HepG2 (cell line): ENCODE results near the gene PRSS2. TPM values are rescaled to one million over a fixed set of nuclear protein-coding genes. Genes with fewer than 3 reads are reported as not detected.
A peak's percentile ranks its signal among the peaks of the same experiment; 100 is the strongest.
"Not testable (repeated sequence)": the region's sequence is repeated elsewhere in the genome, so short reads cannot be mapped to it uniquely, and the experiment has no call there.

ENCODE experiments used
- ATAC-seq: fragments of 200-7000 bp; cut with Tn5 transposase; 3 replicates; pipeline ENCODE4 v1.9.1; 2020; ENCODE audit warnings: mild to moderate bottlenecking, moderate library complexity
- BruUV-seq: library from RNA; stranded (reverse); fragments of 400-500 nt; replicated peaks from 2 replicates; lab custom pipeline; 2021; lab: Mats Ljungman, UMichigan
- CTCF ChIA-PET: fragments of 300-600 bp; formaldehyde crosslinking; extraction: SDS; loops from one replicate; lab custom pipeline; 2021; ENCODE audit warnings: low total read pairs, inconsistent platforms, low intra/inter-chr PET ratio; lab: Yijun Ruan, JAX
- POLR2A ChIA-PET: fragments of 350-600 bp; sonication (Branson Sonifier 250); formaldehyde crosslinking; loops from one replicate; lab custom pipeline; 2020; ENCODE audit warnings: antibody characterized with exemption, inconsistent platforms; lab: Yijun Ruan, JAX
- DNase-seq: peaks from one replicate; pipeline ENCODE4 v3.0.0-alpha.2; 2015; ENCODE audit warnings: low spot score
- FAIRE-seq: peaks from 3 replicates; lab custom pipeline; 2011; peaks lifted over from hg19 to GRCh38; lab: Jason Lieb, UNC
- H2AFZ ChIP-seq: one replicate; pipeline ENCODE4 v1.6.1; 2011; ENCODE audit warnings: low read length, inconsistent platforms
- H3K27ac ChIP-seq: fragments of 300-600 bp; 3 replicates; pipeline ENCODE4 v1.8.0; 2011; ENCODE audit warnings: mixed run types, mild to moderate bottlenecking, mixed read lengths, low read length, inconsistent platforms; ENCODE audit not compliant: insufficient read depth; ENCODE audit errors: extremely low read length
- H3K27me3 ChIP-seq, 2 experiments: fragments of 200-600 bp in 1 of 2; 2 replicates in 1 of 2; 3 replicates in 1 of 2; pipeline versions ENCODE4 v1.6.0 to v1.8.0; 2011; ENCODE audit warnings: low read length in 2 of 2, mild to moderate bottlenecking in 2 of 2, moderate library complexity in 2 of 2, inconsistent platforms in 1 of 2; ENCODE audit not compliant: insufficient read depth in 2 of 2, control insufficient read depth in 1 of 2
- H3K36me3 ChIP-seq, 2 experiments: fragments of 200-600 bp in 1 of 2; replicated peaks in 1 of 2; 2 replicates in 1 of 2; 3 replicates in 1 of 2; pipeline versions ENCODE4 v1.5.1 to v1.8.0; 2011; ENCODE audit warnings: low read length in 2 of 2, inconsistent platforms in 1 of 2; ENCODE audit not compliant: insufficient read depth in 2 of 2, control insufficient read depth in 1 of 2
- H3K4me1 ChIP-seq: 2 replicates; pipeline ENCODE4 v1.5.1; 2012; ENCODE audit warnings: low read length, inconsistent platforms; ENCODE audit not compliant: insufficient read depth
- H3K4me2 ChIP-seq: 2 replicates; pipeline ENCODE4 v1.6.0; 2011; ENCODE audit warnings: low read depth, low read length, inconsistent platforms
- H3K4me3 ChIP-seq, 3 experiments: fragments of 200-600 bp in 1 of 3; sonication (generic), shearing (Covaris generic) in 1 of 3; replicated peaks in 1 of 3; 2 replicates each; pipeline ENCODE4 v1.5.1; 2011 to 2016; ENCODE audit warnings: low read length in 3 of 3, inconsistent platforms in 2 of 3, low read depth in 2 of 3, mild to moderate bottlenecking in 2 of 3, control low read depth in 1 of 3, mixed read lengths in 1 of 3; ENCODE audit not compliant: insufficient read depth in 1 of 3
- H3K79me2 ChIP-seq: one replicate; pipeline ENCODE4 v1.6.1; 2011; ENCODE audit warnings: low read length, inconsistent platforms; ENCODE audit not compliant: insufficient read depth
- H3K9ac ChIP-seq: 2 replicates; pipeline ENCODE4 v1.6.0; 2011; ENCODE audit warnings: mild to moderate bottlenecking, low read depth, low read length, inconsistent platforms; ENCODE audit not compliant: insufficient read depth
- H3K9me3 ChIP-seq: 2 replicates; pipeline ENCODE4 v1.5.1; 2012; ENCODE audit warnings: mild to moderate bottlenecking, low read length
- H4K20me1 ChIP-seq: 2 replicates; pipeline ENCODE4 v1.6.0; 2011; ENCODE audit warnings: inconsistent platforms, mild to moderate bottlenecking, low read length, moderate library complexity; ENCODE audit not compliant: insufficient read depth
- NR2F2 ChIP-seq: IDR thresholded peaks from 2 replicates; pipeline ENCODE4 v1.6.1; 2012; ENCODE audit warnings: low read depth, inconsistent platforms, borderline replicate concordance
- PAF1 ChIP-seq: IDR thresholded peaks from 2 replicates; pipeline ENCODE4 v1.6.1; 2016; ENCODE audit warnings: missing genetic modification reagents, missing compliant biosample characterization
- PLRG1 ChIP-seq: fragments of 450-650 bp; conservative IDR thresholded peaks from 2 replicates; pipeline ENCODE4 v1.6.1; 2016
- PRDM10 ChIP-seq: sonication (generic); formaldehyde crosslinking; IDR thresholded peaks from 2 replicates; pipeline ENCODE4 v1.4.0; 2020; ENCODE audit warnings: low read depth, missing genetic modification reagents
- ZBTB38 ChIP-seq: sonication (generic); formaldehyde crosslinking; IDR thresholded peaks from 2 replicates; pipeline ENCODE4 v1.5.1; 2020; ENCODE audit warnings: mild to moderate bottlenecking, missing genetic modification reagents
- ZMYM2 ChIP-seq: sonication (generic); formaldehyde crosslinking; IDR thresholded peaks from 2 replicates; pipeline ENCODE4 v1.8.0; 2022; ENCODE audit warnings: mild to moderate bottlenecking, missing genetic modification reagents
- ZNF550 ChIP-seq: sonication (generic); formaldehyde crosslinking; IDR thresholded peaks from 2 replicates; pipeline ENCODE4 v1.4.0; 2020; ENCODE audit warnings: mild to moderate bottlenecking, missing genetic modification reagents, borderline replicate concordance
- WGBS: methylation state at CpG from one replicate; pipeline ENCODE4 v1.1.6; 2017; ENCODE audit warnings: low lambda C conversion rate; 5-methylcytosine and 5-hydroxymethylcytosine counted together
- in situ Hi-C: cut with HindIII; loops from 2 replicates; pipeline ENCODE4 v1.10.0; 2017; ENCODE audit warnings: low pct_unique_long_range_greater_than_20kb; ENCODE audit not compliant: extremely low pct_ligation_motif_present
- intact Hi-C: fragments of 100-400 bp; cut with micrococcal nuclease; formaldehyde crosslinking; loops from one replicate; pipeline ENCODE4 v1.10.0; 2022; ENCODE audit not compliant: unreplicated experiment
- polyA plus RNA-seq, 8 experiments: library from polyadenylated mRNA; depleted of rRNA in 3 of 8; stranded (reverse) in 7 of 8; unstranded in 1 of 8; fragments of >200 nt; fragmentation: Illumina TruSeq in 4 of 8; extraction: Trizol in 4 of 8; gene quantifications; 2 replicates each; pipeline versions ENCODE4 v1.2.1 to v1.2.3, GENCODE V29; 2011 to 2016; ENCODE audit warnings: low read depth in 4 of 8, missing spikeins in 1 of 8, mixed read lengths in 1 of 8; ENCODE audit not compliant: insufficient read depth in 1 of 8
- total RNA-seq, 5 experiments: library from RNA; depleted of rRNA; stranded (reverse); fragments of >200 nt; fragmentation: Illumina TruSeq; extraction: Trizol; gene quantifications; 2 replicates each; pipeline ENCODE4 v1.2.3, GENCODE V29; 2016; ENCODE audit warnings: low read depth in 1 of 5
- TF ChIP-seq, protein P1 (sequence below): sonication (generic); formaldehyde crosslinking; IDR thresholded peaks from 2 replicates; pipeline ENCODE4 v1.8.1; 2023; ENCODE audit warnings: missing genetic modification reagents, inconsistent platforms, borderline replicate concordance
- TF ChIP-seq, protein P2 (sequence below): sonication (generic); formaldehyde crosslinking; IDR thresholded peaks from 2 replicates; pipeline ENCODE4 v1.5.1; 2020; ENCODE audit warnings: mild to moderate bottlenecking, missing genetic modification reagents, moderate library complexity

Gene PRSS2
- total and polyA plus RNA-seq, 2 of the 13 experiments (the other 11 are each of a cell fraction or from before 2014, with no cell fraction given) = not detected

DNA sequence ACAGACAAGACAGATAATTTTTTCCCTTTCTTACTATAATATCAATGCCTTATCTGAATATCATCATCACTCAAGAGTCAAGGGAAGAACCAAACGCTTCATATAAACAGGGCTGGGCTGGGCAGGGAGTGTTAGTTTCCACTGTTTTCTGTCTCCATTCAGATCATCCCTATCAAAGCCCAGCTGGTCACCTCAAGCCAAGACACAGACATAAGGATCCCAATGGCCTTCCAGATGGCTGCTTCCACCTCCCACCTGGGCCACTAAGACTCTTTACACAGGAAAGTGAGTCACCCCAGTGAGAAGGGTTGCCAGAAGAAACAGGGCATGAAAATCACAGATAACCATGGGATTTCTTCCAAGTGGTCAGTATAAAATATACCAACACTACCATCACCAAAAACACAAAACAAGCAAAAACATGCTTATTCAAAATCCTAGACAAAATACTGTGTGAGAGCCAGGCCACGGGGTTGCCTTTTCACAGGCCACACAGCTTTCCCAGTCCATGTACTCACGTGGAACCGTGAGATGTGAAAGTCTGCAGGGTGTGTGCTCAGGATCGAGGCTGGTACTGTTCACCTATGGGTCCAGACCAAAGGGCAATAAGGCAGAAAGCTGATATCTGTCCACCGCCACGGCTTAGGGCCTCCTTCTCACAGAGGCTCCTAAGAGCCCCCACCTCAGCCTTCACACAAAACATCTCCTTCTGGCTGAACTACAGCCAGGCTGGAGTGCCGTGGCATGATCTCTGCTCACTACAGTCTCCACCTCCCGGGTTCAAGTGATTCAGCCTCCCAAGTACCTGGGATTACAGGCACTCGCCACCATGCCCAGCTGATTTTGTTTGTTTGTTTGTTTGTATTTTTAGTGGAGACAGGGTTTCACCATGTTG is 15.8 kb upstream of the PRSS2 start:
- no peaks in the 10 kb centered on the region for H3K9me3 ChIP-seq
- no TSS peak for BruUV-seq
- ChIA-PET CTCF (no interaction called here), POLR2A (no interaction called here)
- H3K4me3 ChIP-seq = no peak overlapping the region
- no peaks in the 10 kb centered on the region for H4K20me1 ChIP-seq
- 10% methylated on average over 9 of the region's 10 CpGs for WGBS
- peaks cover 0 to 5% of the 10 kb centered on the region in 2 experiments; a peak in 1 of 5 replicates for H3K27me3 ChIP-seq
- ATAC-seq (peak; percentile 35; the same call in 2 of the 3 replicates), FAIRE-seq (no peak), DNase-seq (no peak)
- no peak overlapping the region for H3K9ac ChIP-seq
- no peaks in the 10 kb centered on the region for H3K79me2 ChIP-seq
- H3K4me2 ChIP-seq = no peak overlapping the region
- H2AFZ ChIP-seq = no peak overlapping the region
- H3K36me3 ChIP-seq = no peaks in the 10 kb centered on the region
- no peaks in the 10 kb centered on the region for H3K4me1 ChIP-seq
- in situ Hi-C loops = no loop called here
- no peak for TF ChIP-seq ZMYM2 (CRISPR knock-in tag)
- TF ChIP-seq PLRG1 = no peak
- TF ChIP-seq PAF1 (CRISPR knock-in tag) = no peak
- TF ChIP-seq PRDM10 = no peak
- TF ChIP-seq, protein P1, sequence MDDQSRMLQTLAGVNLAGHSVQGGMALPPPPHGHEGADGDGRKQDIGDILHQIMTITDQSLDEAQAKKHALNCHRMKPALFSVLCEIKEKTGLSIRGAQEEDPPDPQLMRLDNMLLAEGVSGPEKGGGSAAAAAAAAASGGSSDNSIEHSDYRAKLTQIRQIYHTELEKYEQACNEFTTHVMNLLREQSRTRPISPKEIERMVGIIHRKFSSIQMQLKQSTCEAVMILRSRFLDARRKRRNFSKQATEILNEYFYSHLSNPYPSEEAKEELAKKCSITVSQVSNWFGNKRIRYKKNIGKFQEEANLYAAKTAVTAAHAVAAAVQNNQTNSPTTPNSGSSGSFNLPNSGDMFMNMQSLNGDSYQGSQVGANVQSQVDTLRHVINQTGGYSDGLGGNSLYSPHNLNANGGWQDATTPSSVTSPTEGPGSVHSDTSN = no peak
- TF ChIP-seq, protein P2, sequence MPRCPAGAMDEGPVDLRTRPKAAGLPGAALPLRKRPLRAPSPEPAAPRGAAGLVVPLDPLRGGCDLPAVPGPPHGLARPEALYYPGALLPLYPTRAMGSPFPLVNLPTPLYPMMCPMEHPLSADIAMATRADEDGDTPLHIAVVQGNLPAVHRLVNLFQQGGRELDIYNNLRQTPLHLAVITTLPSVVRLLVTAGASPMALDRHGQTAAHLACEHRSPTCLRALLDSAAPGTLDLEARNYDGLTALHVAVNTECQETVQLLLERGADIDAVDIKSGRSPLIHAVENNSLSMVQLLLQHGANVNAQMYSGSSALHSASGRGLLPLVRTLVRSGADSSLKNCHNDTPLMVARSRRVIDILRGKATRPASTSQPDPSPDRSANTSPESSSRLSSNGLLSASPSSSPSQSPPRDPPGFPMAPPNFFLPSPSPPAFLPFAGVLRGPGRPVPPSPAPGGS (CRISPR knock-in tag) = no peak
- TF ChIP-seq ZBTB38 (CRISPR knock-in tag) = no peak
- TF ChIP-seq ZNF550 (CRISPR knock-in tag) = no peak
- no peak for TF ChIP-seq NR2F2
- no peak overlapping the region for H3K27ac ChIP-seq
- intact Hi-C loops = no loop called here

GRCh38 chr7:142758312-142758711 is 12.5 kb upstream of the PRSS2 start:
- in situ Hi-C loops, BruUV-seq, H3K4me1 ChIP-seq, intact Hi-C loops, ATAC-seq, H3K27me3 ChIP-seq, H2AFZ ChIP-seq, CTCF ChIA-PET, H3K9ac ChIP-seq, H3K9me3 ChIP-seq, H3K36me3 ChIP-seq, POLR2A ChIA-PET, H3K27ac ChIP-seq, H4K20me1 ChIP-seq, H3K4me2 ChIP-seq, H3K4me3 ChIP-seq, H3K79me2 ChIP-seq, FAIRE-seq, DNase-seq: not testable (repeated sequence)
- 0% methylated on average over 2 of the region's 3 CpGs for WGBS
